Measurements from ENCODE around the gene GALNT18. TPM values are rescaled to one million over a fixed set of nuclear protein-coding genes. Genes with fewer than 3 reads are reported as not detected.

GALNT18 gene
- polyA plus RNA-seq, 6 donors from 2014 or later: not detected

GRCh38 chr11:11524436-11525061, 97.3 kb downstream of the GALNT18 start:
- no peaks in the 10 kb centered on the region for H3K36me3 Mint-ChIP-seq
- ATAC-seq (ENCODE audit: low read depth in 2 of 2): no peak
- DNase-seq: no peak
- H3K4me3 Mint-ChIP-seq: no peak overlapping the region
- H3K27ac Mint-ChIP-seq: no peak overlapping the region
- H3K4me1 Mint-ChIP-seq: no peaks in the 10 kb centered on the region
- peaks cover 5 to 22% (median 8%) of the 10 kb centered on the region in 3 donors for H3K27me3 Mint-ChIP-seq
- H3K9me3 Mint-ChIP-seq: peaks cover 0 to 15% (median 4%) of the 10 kb centered on the region in 7 donors

DNA sequence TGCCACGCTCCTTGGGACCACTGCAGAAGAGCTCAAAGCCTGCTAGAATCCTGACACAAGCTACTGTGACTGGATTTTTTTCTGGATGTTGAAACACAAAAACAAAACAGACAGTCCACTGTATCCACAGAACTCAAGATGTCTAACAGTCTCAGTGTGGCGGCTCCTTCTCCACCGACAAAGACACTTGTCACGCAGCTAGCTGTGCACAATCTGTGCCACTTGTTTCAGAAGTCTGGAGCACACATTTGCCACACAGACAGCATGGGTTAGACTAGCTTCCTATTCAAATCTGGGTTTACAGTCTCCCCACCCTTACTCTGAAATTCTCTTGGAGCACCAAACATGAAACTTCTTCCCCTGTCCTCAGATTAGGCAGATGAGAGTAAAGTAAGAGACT, 99.2 kb downstream of the GALNT18 start:
- peak overlapping the region in 1 of 6 donors; percentile 79 for H3K27ac Mint-ChIP-seq
- H3K4me1 Mint-ChIP-seq: no peaks in the 10 kb centered on the region
- DNase-seq: no peak
- peaks cover 0 to 6% (median 0%) of the 10 kb centered on the region in 7 donors for H3K9me3 Mint-ChIP-seq
- H3K4me3 Mint-ChIP-seq: no peak overlapping the region
- H3K36me3 Mint-ChIP-seq: no peaks in the 10 kb centered on the region
- ATAC-seq (ENCODE audit: low read depth in 2 of 2): no peak
- H3K27me3 Mint-ChIP-seq: peaks cover under 1 to 24% (median 11%) of the 10 kb centered on the region in 3 donors

GRCh38 chr11:11521306-11522002, 100.4 kb downstream of the GALNT18 start:
- Mint-ChIP-seq H3K4me1 (no peaks in the 10 kb centered on the region), H3K27ac (no peak overlapping the region), H3K9me3 (peaks cover 0 to 6% (median 0%) of the 10 kb centered on the region in 7 donors), H3K36me3 (no peaks in the 10 kb centered on the region), H3K4me3 (no peak overlapping the region), H3K27me3 (peaks cover 0 to 24% (median 11%) of the 10 kb centered on the region in 3 donors)
- DNase-seq: no peak
- no peak for ATAC-seq (ENCODE audit: low read depth in 2 of 2)

DNA sequence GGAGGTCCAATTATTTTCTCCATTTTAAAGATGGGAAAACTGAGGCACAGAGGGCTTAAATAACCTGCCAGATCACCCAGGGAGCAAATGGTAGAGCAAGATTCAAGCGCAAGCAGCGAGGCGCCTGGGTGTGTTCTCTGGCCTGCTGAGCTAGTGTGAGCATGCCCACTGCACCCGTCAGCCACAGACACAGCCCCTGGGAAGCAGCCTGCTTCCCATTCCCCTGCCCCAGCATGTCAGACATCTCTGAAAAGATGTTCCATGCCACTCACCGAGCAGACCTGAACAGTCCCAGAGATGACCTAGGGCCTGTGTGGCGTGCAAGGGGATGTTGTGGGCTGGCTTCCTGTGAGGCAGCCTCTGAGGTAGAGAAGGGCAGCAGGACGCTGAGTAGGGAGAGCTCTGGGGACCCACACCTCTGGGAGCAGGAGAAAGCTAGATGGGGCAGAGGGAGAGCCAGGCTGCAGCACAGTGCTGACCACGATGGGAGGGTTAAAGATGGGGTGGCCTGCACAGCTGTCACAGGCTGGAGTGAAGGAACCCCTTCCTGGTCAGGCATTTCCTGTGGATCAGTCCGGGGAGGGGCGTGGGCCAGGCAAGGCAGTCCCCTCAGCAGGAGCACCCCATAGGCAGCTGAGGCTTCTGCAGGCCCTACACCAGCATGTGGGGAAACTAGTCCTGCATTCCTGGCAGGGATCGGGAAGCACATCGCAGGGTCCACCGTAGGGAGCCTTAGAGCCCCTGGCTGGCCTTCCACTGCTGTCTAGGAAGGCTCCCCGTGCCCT, 101.4 kb downstream of the GALNT18 start:
- H3K9me3 Mint-ChIP-seq: peaks cover 0 to 5% (median 0%) of the 10 kb centered on the region in 7 donors
- no peak for DNase-seq
- H3K27me3 Mint-ChIP-seq: peaks cover 0 to 23% (median 17%) of the 10 kb centered on the region in 3 donors
- ATAC-seq (ENCODE audit: low read depth in 2 of 2): no peak
- H3K36me3 Mint-ChIP-seq: no peaks in the 10 kb centered on the region
- H3K27ac Mint-ChIP-seq: no peak overlapping the region
- no peaks in the 10 kb centered on the region for H3K4me1 Mint-ChIP-seq
- H3K4me3 Mint-ChIP-seq: no peak overlapping the region

- no peak for ATAC-seq (ENCODE audit: low read depth in 2 of 2)
- Mint-ChIP-seq H3K27ac (no peak overlapping the region), H3K27me3 (peaks cover 0 to 25% (median 19%) of the 10 kb centered on the region in 3 donors), H3K4me3 (no peak overlapping the region), H3K36me3 (no peaks in the 10 kb centered on the region), H3K4me1 (no peaks in the 10 kb centered on the region), H3K9me3 (no peaks in the 10 kb centered on the region)
- DNase-seq: no peak
These were observed 102.6 kb downstream of the GALNT18 start for GRCh38 chr11:11519184-11519583.

GRCh38 chr11:11514246-11514645, 107.6 kb downstream of the GALNT18 start:
- Mint-ChIP-seq H3K9me3 (no peaks in the 10 kb centered on the region), H3K27me3 (peaks cover 0 to 19% (median 14%) of the 10 kb centered on the region in 3 donors), H3K27ac (no peak overlapping the region), H3K4me3 (no peak overlapping the region), H3K36me3 (no peaks in the 10 kb centered on the region), H3K4me1 (no peaks in the 10 kb centered on the region)
- ATAC-seq (ENCODE audit: low read depth in 2 of 2) (no peak), DNase-seq (no peak)

- no peaks in the 10 kb centered on the region for H3K4me1 Mint-ChIP-seq
- DNase-seq: no peak
- peaks cover 0 to 22% (median 13%) of the 10 kb centered on the region in 3 donors for H3K27me3 Mint-ChIP-seq
- H3K36me3 Mint-ChIP-seq: no peaks in the 10 kb centered on the region
- H3K4me3 Mint-ChIP-seq: no peak overlapping the region
- no peaks in the 10 kb centered on the region for H3K9me3 Mint-ChIP-seq
- no peak for ATAC-seq (ENCODE audit: low read depth in 2 of 2)
- H3K27ac Mint-ChIP-seq: no peak overlapping the region
These were observed 108.4 kb downstream of the GALNT18 start for GRCh38 chr11:11513422-11513821.

DNA sequence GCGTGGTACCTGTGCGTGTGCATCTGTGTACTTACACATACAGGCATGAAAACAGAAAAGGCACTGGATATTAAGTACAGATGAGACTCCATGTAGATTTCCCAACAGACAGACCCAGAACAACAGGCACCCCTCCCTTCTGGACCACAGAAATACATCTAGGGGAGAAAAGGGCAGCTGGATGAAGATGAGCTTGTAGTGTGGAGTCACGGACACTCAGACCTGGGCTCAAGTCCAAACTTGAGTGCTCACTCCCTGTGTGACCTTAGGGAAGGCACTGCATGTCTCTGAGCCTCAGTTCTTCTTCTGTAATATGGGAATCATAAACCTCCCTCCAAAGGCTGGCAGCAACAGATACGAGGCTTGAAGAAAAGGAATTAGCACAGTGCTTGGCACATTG, 108.9 kb downstream of the GALNT18 start:
- no peaks in the 10 kb centered on the region for H3K9me3 Mint-ChIP-seq
- ATAC-seq (ENCODE audit: low read depth in 2 of 2) (no peak), DNase-seq (no peak)
- no peak overlapping the region for H3K27ac Mint-ChIP-seq
- no peaks in the 10 kb centered on the region for H3K36me3 Mint-ChIP-seq
- H3K4me3 Mint-ChIP-seq: no peak overlapping the region
- peaks cover 0 to 27% (median 13%) of the 10 kb centered on the region in 3 donors for H3K27me3 Mint-ChIP-seq
- H3K4me1 Mint-ChIP-seq: no peaks in the 10 kb centered on the region

GRCh38 chr11:11512502-11512901, 109.3 kb downstream of the GALNT18 start:
- no peak overlapping the region for H3K27ac Mint-ChIP-seq
- H3K4me3 Mint-ChIP-seq: no peak overlapping the region
- no peak for ATAC-seq (ENCODE audit: low read depth in 2 of 2)
- DNase-seq: no peak
- peaks cover 0 to 31% (median 15%) of the 10 kb centered on the region in 3 donors for H3K27me3 Mint-ChIP-seq
- H3K4me1 Mint-ChIP-seq: no peaks in the 10 kb centered on the region
- H3K36me3 Mint-ChIP-seq: no peaks in the 10 kb centered on the region
- H3K9me3 Mint-ChIP-seq: no peaks in the 10 kb centered on the region

DNA sequence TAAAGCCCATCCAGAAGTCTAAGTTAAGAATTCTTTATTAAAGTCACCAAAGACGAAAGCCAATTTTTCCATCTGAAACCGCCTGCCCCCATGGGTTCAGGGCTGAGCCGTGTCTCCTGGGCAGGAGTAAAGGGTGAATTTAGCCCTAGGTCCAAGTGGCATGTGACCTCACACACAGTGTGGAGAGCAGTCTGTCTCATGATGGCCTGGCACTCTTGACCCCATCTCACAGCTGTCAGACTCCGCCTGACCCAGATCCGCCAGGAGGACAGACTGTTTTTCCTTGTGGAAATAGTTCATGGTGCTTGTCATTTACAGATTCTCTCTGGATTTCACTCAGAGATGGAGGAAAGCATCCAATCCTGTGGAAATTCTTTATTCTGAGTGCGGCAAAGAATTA, 109.7 kb downstream of the GALNT18 start:
- H3K27ac Mint-ChIP-seq: no peak overlapping the region
- peaks cover 0 to 34% (median 19%) of the 10 kb centered on the region in 3 donors for H3K27me3 Mint-ChIP-seq
- no peaks in the 10 kb centered on the region for H3K4me1 Mint-ChIP-seq
- H3K4me3 Mint-ChIP-seq: no peak overlapping the region
- H3K36me3 Mint-ChIP-seq: no peaks in the 10 kb centered on the region
- no peaks in the 10 kb centered on the region for H3K9me3 Mint-ChIP-seq
- no peak for DNase-seq
- ATAC-seq (ENCODE audit: low read depth in 2 of 2): no peak

GRCh38 chr11:11510939-11511338, 110.9 kb downstream of the GALNT18 start:
- Mint-ChIP-seq H3K4me1 (no peaks in the 10 kb centered on the region), H3K9me3 (no peaks in the 10 kb centered on the region), H3K36me3 (no peaks in the 10 kb centered on the region), H3K27ac (no peak overlapping the region), H3K27me3 (peaks cover 0 to 34% (median 18%) of the 10 kb centered on the region in 3 donors), H3K4me3 (no peak overlapping the region)
- no peak for DNase-seq
- ATAC-seq (ENCODE audit: low read depth in 2 of 2): no peak

- no peaks in the 10 kb centered on the region for H3K36me3 Mint-ChIP-seq
- peaks cover 18 to 44% (median 22%) of the 10 kb centered on the region in 3 donors for H3K27me3 Mint-ChIP-seq
- ATAC-seq (ENCODE audit: low read depth in 2 of 2) (no peak), DNase-seq (no peak)
- H3K4me1 Mint-ChIP-seq: no peaks in the 10 kb centered on the region
- no peaks in the 10 kb centered on the region for H3K9me3 Mint-ChIP-seq
- H3K27ac Mint-ChIP-seq: no peak overlapping the region
- no peak overlapping the region for H3K4me3 Mint-ChIP-seq
These were observed 116.1 kb downstream of the GALNT18 start for GRCh38 chr11:11505692-11506091.

- H3K27me3 Mint-ChIP-seq: peaks cover 18 to 44% (median 22%) of the 10 kb centered on the region in 3 donors
- H3K4me3 Mint-ChIP-seq: no peak overlapping the region
- no peaks in the 10 kb centered on the region for H3K4me1 Mint-ChIP-seq
- no peaks in the 10 kb centered on the region for H3K9me3 Mint-ChIP-seq
- H3K27ac Mint-ChIP-seq: peak overlapping the region in 1 of 6 donors; percentile 8
- ATAC-seq (ENCODE audit: low read depth in 2 of 2) (no peak), DNase-seq (no peak)
- no peaks in the 10 kb centered on the region for H3K36me3 Mint-ChIP-seq
These were observed 116.6 kb downstream of the GALNT18 start for GRCh38 chr11:11505190-11505589.

Data from naive B cell (primary cell).